H4 (cell line): ENCODE data around the gene NOP14. TPM values are rescaled to one million over a fixed set of nuclear protein-coding genes. Genes with fewer than 3 reads are reported as not detected.
A peak's percentile ranks its signal among the peaks of the same experiment; 100 is the strongest.
"Not testable (repeated sequence)": the region's sequence is repeated elsewhere in the genome, so short reads cannot be mapped to it uniquely, and the experiment has no call there.

Experiments used
- DNase-seq: peaks from one replicate; pipeline ENCODE4 v3.0.0-alpha.2; 2015; ENCODE audit warnings: low spot score
- total RNA-seq: library from RNA; depleted of rRNA; stranded (reverse); fragments of >200 nt; shearing (Covaris generic); gene quantifications from 2 replicates; pipeline ENCODE4 v1.2.3, GENCODE V29; 2014

NOP14 gene
- total RNA-seq, 1 experiment from 2014 or later, result 18.8 TPM

GRCh38 chr4:2931512-2932301 is 31.5 kb downstream of the NOP14 start:
- no peak for DNase-seq

GRCh38 chr4:2930758-2931511 is 32.3 kb downstream of the NOP14 start:
- no peak for DNase-seq

GRCh38 chr4:2930135-2930757 is 33.0 kb downstream of the NOP14 start:
- DNase-seq, result no peak

- DNase-seq, result no peak
Measured at GRCh38 chr4:2929469-2929868, 33.7 kb downstream of the NOP14 start.

- no peak for DNase-seq
Measured at GRCh38 chr4:2928242-2929176, 34.7 kb downstream of the NOP14 start.

- no peak for DNase-seq
Measured at GRCh38 chr4:2927696-2928075, 35.5 kb downstream of the NOP14 start.

- no peak for DNase-seq
Measured at GRCh38 chr4:2927016-2927695, 36.0 kb downstream of the NOP14 start.

GRCh38 chr4:2925931-2926860 is 37.0 kb downstream of the NOP14 start:
- no peak for DNase-seq

- no peak for DNase-seq
Measured at GRCh38 chr4:2925496-2925895, 37.7 kb downstream of the NOP14 start.

GRCh38 chr4:2924765-2925301 is 38.4 kb downstream of the NOP14 start:
- DNase-seq, result no peak

GRCh38 chr4:2924286-2924685 is 38.9 kb downstream of the NOP14 start:
- no peak for DNase-seq

- DNase-seq, result no peak
Measured at GRCh38 chr4:2923668-2924173, 39.5 kb downstream of the NOP14 start.

- no peak for DNase-seq
Measured at GRCh38 chr4:2923141-2923551, 40.1 kb downstream of the NOP14 start.

GRCh38 chr4:2922453-2923101 is 40.6 kb downstream of the NOP14 start:
- peak; percentile 74 for DNase-seq

GRCh38 chr4:2918714-2919113 is 44.5 kb downstream of the NOP14 start:
- DNase-seq, result not testable (repeated sequence)

GRCh38 chr4:2918300-2918699 is 44.9 kb downstream of the NOP14 start:
- DNase-seq, result not testable (repeated sequence)

GRCh38 chr4:2916696-2917095 is 46.5 kb downstream of the NOP14 start:
- not testable (repeated sequence) for DNase-seq

GRCh38 chr4:2915789-2916188 is 47.4 kb downstream of the NOP14 start:
- no peak for DNase-seq
